K562 (cell line): ENCODE data around the gene AKT1S1. TPM values are rescaled to one million over a fixed set of nuclear protein-coding genes. Genes with fewer than 3 reads are reported as not detected.

Experiments used
- EWSR1 ChIP-seq: fragments of 450-650 bp; IDR thresholded peaks from 2 replicates; pipeline ENCODE4 v1.6.1; 2018; ENCODE audit warnings: borderline replicate concordance, mild to moderate bottlenecking, low read depth, moderate library complexity; ENCODE audit not compliant: partially characterized antibody
- POLR2AphosphoS5 ChIP-seq: IDR thresholded peaks from 2 replicates; pipeline ENCODE4 v1.6.1; 2011; ENCODE audit warnings: mild to moderate bottlenecking, low read depth, low read length, moderate library complexity; ENCODE audit not compliant: control insufficient read depth, insufficient read depth
- RBM15 ChIP-seq: fragments of 200-400 bp; formaldehyde crosslinking; IDR thresholded peaks from 2 replicates; pipeline ENCODE4 v1.6.1; 2018; ENCODE audit warnings: mild to moderate bottlenecking, low read length, moderate library complexity; ENCODE audit not compliant: insufficient read depth
- ZNF449 ChIP-seq: fragments of 250-450 bp; sonication (Bioruptor Pico); IDR thresholded peaks from 2 replicates; pipeline ENCODE4 v1.8.0; 2022; ENCODE audit warnings: moderate library complexity, mild to moderate bottlenecking, inconsistent platforms
- ZNF592 ChIP-seq: fragments of 450-650 bp; IDR thresholded peaks from 2 replicates; pipeline ENCODE4 v1.6.1; 2017; ENCODE audit warnings: antibody characterized with exemption, mild to moderate bottlenecking
- polyA plus RNA-seq, 8 experiments: library from polyadenylated mRNA; depleted of rRNA in 4 of 8; stranded (reverse) in 5 of 8; unstranded in 3 of 8; fragments of >200 nt; fragmentation: Nextera tagmentation in 2 of 8; fragmentation: Illumina TruSeq in 1 of 8; extraction: Ambion mirVana in 2 of 8; extraction: Trizol in 1 of 8; gene quantifications; 2 replicates each; pipeline versions ENCODE4 v1.2.1 to v1.2.3, GENCODE V29; 2011 to 2014; ENCODE audit warnings: inconsistent platforms in 1 of 8, missing spikeins in 1 of 8
- total RNA-seq, 7 experiments: library from RNA; depleted of rRNA in 6 of 7; stranded (reverse); fragments of >200 nt in 6 of 7; fragmentation: Illumina TruSeq in 2 of 7; extraction: Trizol in 2 of 7; gene quantifications; 2 replicates each; pipeline versions ENCODE4 v1.2.1 to v1.2.3, GENCODE V29; 2011 to 2021; ENCODE audit warnings: low replicate concordance in 1 of 7

The AKT1S1 gene
- total and polyA plus RNA-seq, 9 of the 15 experiments (the other 6 are each of a cell fraction or from before 2014, with no cell fraction given): 1.2 to 50.3 (median 17.1) TPM

- TF ChIP-seq ZNF592 (no peak), POLR2AphosphoS5 (peak; percentile 13; the same call in 1 of the 2 replicates), ZNF449 (no peak), EWSR1 (no peak), RBM15 (no peak)
Observed at GRCh38 chr19:49861107-49861506, 16.0 kb downstream of the AKT1S1 start (continued).
